ENCODE measurements around the gene CDON.

- no peak for TF ChIP-seq POLR2AphosphoS5 (IDR thresholded peaks at IDR 0.05; ENCODE audit: low read depth, low read length)
- no peak for TF ChIP-seq TAF1 (IDR thresholded peaks at IDR 0.05; ENCODE audit: low read depth, low read length)
These were observed 109.7 kb downstream of the CDON start for GRCh38 chr11:125952973-125953372.

Data from GM12891 (cell line).